GM19455 (cell line): ENCODE results near the gene HEPHL1.
"Not testable (repeated sequence)": the region's sequence is repeated elsewhere in the genome, so short reads cannot be mapped to it uniquely, and the experiment has no call there.

ENCODE experiments used
- ATAC-seq: cut with Tn5 transposase; IDR thresholded peaks from one replicate; pipeline ENCODE4 v1.9.1; 2021; ENCODE audit not compliant: unreplicated experiment

The HEPHL1 gene

GRCh38 chr11:94020777-94021481 lies at the start of gene HEPHL1:
HEPHL1 (plus strand) TSS chr11:94021354; CDS start chr11:94021369, 15 bp downstream.
- ATAC-seq = no peak

GRCh38 chr11:93972790-93973189 lies 48.4 kb upstream of the HEPHL1 start:
- no peak for ATAC-seq

GRCh38 chr11:93973322-93974051 lies 47.7 kb upstream of the HEPHL1 start:
- not testable (repeated sequence) for ATAC-seq

GRCh38 chr11:93974759-93975158 lies 46.4 kb upstream of the HEPHL1 start:
- ATAC-seq = no peak

- not testable (repeated sequence) for ATAC-seq
Observed at GRCh38 chr11:93976577-93977254, 44.4 kb upstream of the HEPHL1 start.

GRCh38 chr11:93983542-93984195 lies 37.5 kb upstream of the HEPHL1 start:
- no peak for ATAC-seq

- no peak for ATAC-seq
Observed at GRCh38 chr11:93984196-93984567, 37.0 kb upstream of the HEPHL1 start.

- no peak for ATAC-seq
Observed at GRCh38 chr11:93984936-93985335, 36.2 kb upstream of the HEPHL1 start.

GRCh38 chr11:93986716-93987115 lies 34.4 kb upstream of the HEPHL1 start:
- ATAC-seq = no peak

- no peak for ATAC-seq
Observed at GRCh38 chr11:93988455-93988854, 32.7 kb upstream of the HEPHL1 start.

- no peak for ATAC-seq
Observed at GRCh38 chr11:93988912-93989311, 32.2 kb upstream of the HEPHL1 start.

GRCh38 chr11:93993747-93994146 lies 27.4 kb upstream of the HEPHL1 start:
- no peak for ATAC-seq

- ATAC-seq = no peak
Observed at GRCh38 chr11:93997741-93998140, 23.4 kb upstream of the HEPHL1 start.

- ATAC-seq = no peak
Observed at GRCh38 chr11:94000659-94001058, 20.5 kb upstream of the HEPHL1 start.

- no peak for ATAC-seq
Observed at GRCh38 chr11:94002226-94002625, 18.9 kb upstream of the HEPHL1 start.

GRCh38 chr11:94007426-94007825 lies 13.7 kb upstream of the HEPHL1 start:
- ATAC-seq = no peak

GRCh38 chr11:94007906-94008305 lies 13.2 kb upstream of the HEPHL1 start:
- ATAC-seq = no peak

GRCh38 chr11:94010136-94010535 lies 11.0 kb upstream of the HEPHL1 start:
- ATAC-seq = no peak

GRCh38 chr11:94011478-94011877 lies 9.7 kb upstream of the HEPHL1 start:
- ATAC-seq = no peak

GRCh38 chr11:94017446-94017845 lies 3.7 kb upstream of the HEPHL1 start:
- ATAC-seq = no peak

- ATAC-seq = no peak
Observed at GRCh38 chr11:94018721-94019120, 2.4 kb upstream of the HEPHL1 start.
